ENCODE measurements around the gene SPATA20. TPM values are rescaled to one million over a fixed set of nuclear protein-coding genes. Genes with fewer than 3 reads are reported as not detected.
A peak's percentile ranks its signal among the peaks of the same experiment; 100 is the strongest.

The SPATA20 gene
- total and polyA plus RNA-seq, 2 of the 13 experiments (the other 11 are each of a cell fraction or from before 2014, with no cell fraction given): 36.1 to 64.8 TPM

DNA sequence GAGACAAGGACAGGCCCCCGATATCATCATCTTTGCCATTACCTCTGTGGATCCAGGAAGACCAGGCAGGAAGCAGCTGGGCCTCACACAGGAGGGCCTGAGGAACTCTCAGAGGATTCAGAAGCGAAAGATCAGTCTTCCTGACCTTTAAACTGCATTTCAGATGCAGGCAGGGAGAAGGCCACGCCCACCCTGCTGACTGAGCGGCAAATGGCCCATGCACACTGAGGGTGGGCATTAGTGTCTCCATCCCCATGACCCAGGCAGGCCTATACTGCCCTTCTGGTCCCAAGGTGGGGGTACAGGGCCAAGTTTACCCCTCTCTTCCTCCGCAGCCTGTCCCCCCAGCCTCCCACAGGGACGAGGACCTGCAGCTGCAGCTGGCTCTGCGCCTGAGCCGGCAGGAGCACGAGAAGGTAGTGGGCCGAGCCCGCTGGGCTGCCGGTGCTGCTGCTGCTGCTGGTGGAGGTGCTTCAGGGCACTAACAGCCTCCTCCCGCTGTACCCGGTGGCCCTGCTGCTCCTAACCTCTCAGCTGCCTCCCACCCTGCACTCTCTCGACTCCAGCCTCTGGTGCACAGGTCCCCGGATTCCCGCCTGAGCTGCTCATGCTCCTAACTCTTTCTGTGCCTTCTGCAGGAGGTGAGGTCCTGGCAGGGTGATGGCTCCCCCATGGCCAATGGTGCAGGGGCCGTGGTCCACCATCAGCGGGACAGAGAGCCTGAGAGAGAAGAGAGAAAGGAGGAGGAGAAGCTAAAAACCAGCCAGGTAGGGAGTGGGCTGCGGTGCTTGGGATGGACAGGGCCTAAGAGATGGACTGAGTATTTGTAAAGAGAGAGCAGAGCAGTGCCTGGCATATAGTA lies 8.2 kb upstream of the SPATA20 start (continued):
- no peak for TF ChIP-seq ZNF556 (CRISPR knock-in tag; IDR thresholded peaks at IDR 0.05; ENCODE audit: borderline replicate concordance)
- peak; percentile 46; the same call in 1 of the 2 replicates for TF ChIP-seq NR2F6 (IDR thresholded peaks at IDR 0.05)
- TF ChIP-seq NR2F6 (CRISPR knock-in tag; IDR thresholded peaks at IDR 0.05): 0 out of 2 replicates have a peak, but pooled peaks have one; percentile 54
- TF ChIP-seq, protein P1, sequence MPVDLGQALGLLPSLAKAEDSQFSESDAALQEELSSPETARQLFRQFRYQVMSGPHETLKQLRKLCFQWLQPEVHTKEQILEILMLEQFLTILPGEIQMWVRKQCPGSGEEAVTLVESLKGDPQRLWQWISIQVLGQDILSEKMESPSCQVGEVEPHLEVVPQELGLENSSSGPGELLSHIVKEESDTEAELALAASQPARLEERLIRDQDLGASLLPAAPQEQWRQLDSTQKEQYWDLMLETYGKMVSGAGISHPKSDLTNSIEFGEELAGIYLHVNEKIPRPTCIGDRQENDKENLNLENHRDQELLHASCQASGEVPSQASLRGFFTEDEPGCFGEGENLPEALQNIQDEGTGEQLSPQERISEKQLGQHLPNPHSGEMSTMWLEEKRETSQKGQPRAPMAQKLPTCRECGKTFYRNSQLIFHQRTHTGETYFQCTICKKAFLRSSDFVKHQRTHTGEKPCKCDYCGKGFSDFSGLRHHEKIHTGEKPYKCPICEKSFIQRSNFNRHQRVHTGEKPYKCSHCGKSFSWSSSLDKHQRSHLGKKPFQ (CRISPR knock-in tag; IDR thresholded peaks at IDR 0.05; ENCODE audit: insufficient replicate concordance): no peak
- TF ChIP-seq MLLT10 (CRISPR knock-in tag; IDR thresholded peaks at IDR 0.05): no peak
- TF ChIP-seq ZNF232 (CRISPR knock-in tag; IDR thresholded peaks at IDR 0.05; ENCODE audit: borderline replicate concordance): peak; percentile 55; the same call in 1 of the 2 replicates
- TF ChIP-seq ZNF776 (CRISPR knock-in tag; IDR thresholded peaks at IDR 0.05): no peak
- no peak for TF ChIP-seq BRCA1 (CRISPR knock-in tag; IDR thresholded peaks at IDR 0.05)
- no peak for TF ChIP-seq SALL2 (CRISPR knock-in tag; IDR thresholded peaks at IDR 0.05)
- no peak for TF ChIP-seq CENPT (CRISPR knock-in tag; IDR thresholded peaks at IDR 0.05; ENCODE audit: low read depth)
- peak; percentile 36; the same call in 1 of the 2 replicates for TF ChIP-seq ZNF766 (CRISPR knock-in tag; IDR thresholded peaks at IDR 0.05; ENCODE audit: borderline replicate concordance)
- TF ChIP-seq SOX5 (CRISPR knock-in tag; IDR thresholded peaks at IDR 0.05; ENCODE audit: borderline replicate concordance): no peak
- TF ChIP-seq, protein P2, sequence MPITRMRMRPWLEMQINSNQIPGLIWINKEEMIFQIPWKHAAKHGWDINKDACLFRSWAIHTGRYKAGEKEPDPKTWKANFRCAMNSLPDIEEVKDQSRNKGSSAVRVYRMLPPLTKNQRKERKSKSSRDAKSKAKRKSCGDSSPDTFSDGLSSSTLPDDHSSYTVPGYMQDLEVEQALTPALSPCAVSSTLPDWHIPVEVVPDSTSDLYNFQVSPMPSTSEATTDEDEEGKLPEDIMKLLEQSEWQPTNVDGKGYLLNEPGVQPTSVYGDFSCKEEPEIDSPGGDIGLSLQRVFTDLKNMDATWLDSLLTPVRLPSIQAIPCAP (CRISPR knock-in tag; IDR thresholded peaks at IDR 0.05; ENCODE audit: low read depth): no peak
- TF ChIP-seq NPAS2 (CRISPR knock-in tag; IDR thresholded peaks at IDR 0.05; ENCODE audit: borderline replicate concordance): no peak
- no peak for TF ChIP-seq ZFP1 (CRISPR knock-in tag; IDR thresholded peaks at IDR 0.05)
- TF ChIP-seq ZNF891 (CRISPR knock-in tag; IDR thresholded peaks at IDR 0.05): no peak
- no peak for TF ChIP-seq HMG20B (CRISPR knock-in tag; conservative IDR thresholded peaks at IDR 0.05)
- TF ChIP-seq, protein P3, sequence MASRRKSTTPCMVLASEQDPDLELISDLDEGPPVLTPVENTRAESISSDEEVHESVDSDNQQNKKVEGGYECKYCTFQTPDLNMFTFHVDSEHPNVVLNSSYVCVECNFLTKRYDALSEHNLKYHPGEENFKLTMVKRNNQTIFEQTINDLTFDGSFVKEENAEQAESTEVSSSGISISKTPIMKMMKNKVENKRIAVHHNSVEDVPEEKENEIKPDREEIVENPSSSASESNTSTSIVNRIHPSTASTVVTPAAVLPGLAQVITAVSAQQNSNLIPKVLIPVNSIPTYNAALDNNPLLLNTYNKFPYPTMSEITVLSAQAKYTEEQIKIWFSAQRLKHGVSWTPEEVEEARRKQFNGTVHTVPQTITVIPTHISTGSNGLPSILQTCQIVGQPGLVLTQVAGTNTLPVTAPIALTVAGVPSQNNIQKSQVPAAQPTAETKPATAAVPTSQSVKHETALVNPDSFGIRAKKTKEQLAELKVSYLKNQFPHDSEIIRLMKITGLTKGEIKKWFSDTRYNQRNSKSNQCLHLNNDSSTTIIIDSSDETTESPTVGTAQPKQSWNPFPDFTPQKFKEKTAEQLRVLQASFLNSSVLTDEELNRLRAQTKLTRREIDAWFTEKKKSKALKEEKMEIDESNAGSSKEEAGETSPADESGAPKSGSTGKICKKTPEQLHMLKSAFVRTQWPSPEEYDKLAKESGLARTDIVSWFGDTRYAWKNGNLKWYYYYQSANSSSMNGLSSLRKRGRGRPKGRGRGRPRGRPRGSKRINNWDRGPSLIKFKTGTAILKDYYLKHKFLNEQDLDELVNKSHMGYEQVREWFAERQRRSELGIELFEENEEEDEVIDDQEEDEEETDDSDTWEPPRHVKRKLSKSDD (CRISPR knock-in tag; IDR thresholded peaks at IDR 0.05; ENCODE audit: low read depth): 0 out of 2 replicates have a peak, but pooled peaks have one; percentile 55
- TF ChIP-seq, protein P4, sequence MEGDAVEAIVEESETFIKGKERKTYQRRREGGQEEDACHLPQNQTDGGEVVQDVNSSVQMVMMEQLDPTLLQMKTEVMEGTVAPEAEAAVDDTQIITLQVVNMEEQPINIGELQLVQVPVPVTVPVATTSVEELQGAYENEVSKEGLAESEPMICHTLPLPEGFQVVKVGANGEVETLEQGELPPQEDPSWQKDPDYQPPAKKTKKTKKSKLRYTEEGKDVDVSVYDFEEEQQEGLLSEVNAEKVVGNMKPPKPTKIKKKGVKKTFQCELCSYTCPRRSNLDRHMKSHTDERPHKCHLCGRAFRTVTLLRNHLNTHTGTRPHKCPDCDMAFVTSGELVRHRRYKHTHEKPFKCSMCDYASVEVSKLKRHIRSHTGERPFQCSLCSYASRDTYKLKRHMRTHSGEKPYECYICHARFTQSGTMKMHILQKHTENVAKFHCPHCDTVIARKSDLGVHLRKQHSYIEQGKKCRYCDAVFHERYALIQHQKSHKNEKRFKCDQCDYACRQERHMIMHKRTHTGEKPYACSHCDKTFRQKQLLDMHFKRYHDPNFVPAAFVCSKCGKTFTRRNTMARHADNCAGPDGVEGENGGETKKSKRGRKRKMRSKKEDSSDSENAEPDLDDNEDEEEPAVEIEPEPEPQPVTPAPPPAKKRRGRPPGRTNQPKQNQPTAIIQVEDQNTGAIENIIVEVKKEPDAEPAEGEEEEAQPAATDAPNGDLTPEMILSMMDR (CRISPR knock-in tag; IDR thresholded peaks at IDR 0.05): no peak
- no peak for TF ChIP-seq ETV6 (CRISPR knock-in tag; conservative IDR thresholded peaks at IDR 0.05)
- TF ChIP-seq, protein P5, sequence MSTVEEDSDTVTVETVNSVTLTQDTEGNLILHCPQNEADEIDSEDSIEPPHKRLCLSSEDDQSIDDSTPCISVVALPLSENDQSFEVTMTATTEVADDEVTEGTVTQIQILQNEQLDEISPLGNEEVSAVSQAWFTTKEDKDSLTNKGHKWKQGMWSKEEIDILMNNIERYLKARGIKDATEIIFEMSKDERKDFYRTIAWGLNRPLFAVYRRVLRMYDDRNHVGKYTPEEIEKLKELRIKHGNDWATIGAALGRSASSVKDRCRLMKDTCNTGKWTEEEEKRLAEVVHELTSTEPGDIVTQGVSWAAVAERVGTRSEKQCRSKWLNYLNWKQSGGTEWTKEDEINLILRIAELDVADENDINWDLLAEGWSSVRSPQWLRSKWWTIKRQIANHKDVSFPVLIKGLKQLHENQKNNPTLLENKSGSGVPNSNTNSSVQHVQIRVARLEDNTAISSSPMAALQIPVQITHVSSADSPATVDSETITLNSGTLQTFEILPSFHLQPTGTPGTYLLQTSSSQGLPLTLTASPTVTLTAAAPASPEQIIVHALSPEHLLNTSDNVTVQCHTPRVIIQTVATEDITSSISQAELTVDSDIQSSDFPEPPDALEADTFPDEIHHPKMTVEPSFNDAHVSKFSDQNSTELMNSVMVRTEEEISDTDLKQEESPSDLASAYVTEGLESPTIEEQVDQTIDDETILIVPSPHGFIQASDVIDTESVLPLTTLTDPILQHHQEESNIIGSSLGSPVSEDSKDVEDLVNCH (CRISPR knock-in tag; IDR thresholded peaks at IDR 0.05): no peak

All from HepG2 (cell line).